Breast epithelium (tissue), 3 donors: ENCODE data around the gene NMUR1.

Experiments
- CTCF ChIP-seq, 3 donors: fragments of 450-650 bp; IDR thresholded peaks; one replicate each; pipeline ENCODE4 v1.5.1; 2016 to 2017; ENCODE audit warnings: antibody characterized with exemption in 3 of 3, mild to moderate bottlenecking in 3 of 3, moderate library complexity in 3 of 3
- POLR2A ChIP-seq: fragments of 450-650 bp; IDR thresholded peaks from one replicate; pipeline ENCODE4 v1.6.1; 2016; ENCODE audit warnings: antibody characterized with exemption, mild to moderate bottlenecking, moderate library complexity

GRCh38 chr2:231518771-231519170, 11.5 kb downstream of the NMUR1 start:
- TF ChIP-seq CTCF (IDR thresholded peaks at IDR 0.05), result no peak
- no peak for TF ChIP-seq POLR2A
